HG03066 (cell line): ENCODE data around the gene DIP2B.

ENCODE experiments used
- ATAC-seq: cut with Tn5 transposase; IDR thresholded peaks from one replicate; pipeline ENCODE4 v1.9.1; 2021; ENCODE audit warnings: low read depth; ENCODE audit not compliant: unreplicated experiment

DIP2B gene

DNA sequence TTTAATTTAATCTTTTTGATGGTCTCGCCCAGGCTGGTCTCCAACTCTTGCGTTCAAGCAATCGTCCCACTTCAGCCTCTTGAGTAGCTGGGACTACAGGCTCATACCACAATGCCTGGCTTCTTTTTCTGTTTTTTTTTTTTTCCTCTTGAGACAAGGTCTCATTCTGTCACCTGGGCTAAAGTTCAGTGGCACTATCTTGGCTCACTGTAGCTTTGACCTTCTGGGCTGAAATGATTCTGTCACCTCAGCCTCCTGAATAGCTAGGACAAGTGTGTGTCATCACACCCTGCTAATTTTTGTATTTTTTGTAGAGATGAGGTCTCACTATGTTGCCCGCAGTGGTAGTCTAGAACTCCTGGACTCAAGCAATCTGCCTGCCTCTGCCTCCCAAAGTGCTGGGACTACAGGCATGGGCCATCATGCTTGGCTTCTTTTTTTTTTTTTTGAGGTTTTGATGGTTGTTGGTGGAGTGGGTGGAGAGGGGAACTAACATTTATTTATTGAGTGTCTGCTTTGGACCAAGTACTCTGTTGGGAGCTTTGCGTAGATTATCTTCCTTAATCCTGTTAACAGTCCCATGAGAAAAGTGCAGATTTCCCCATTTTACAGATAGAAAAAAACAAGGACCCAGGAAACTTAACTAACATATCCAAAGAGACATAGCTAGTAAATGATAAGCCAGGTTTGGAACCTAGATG is 102.0 kb downstream of the DIP2B start:
- ATAC-seq, result no peak

DNA sequence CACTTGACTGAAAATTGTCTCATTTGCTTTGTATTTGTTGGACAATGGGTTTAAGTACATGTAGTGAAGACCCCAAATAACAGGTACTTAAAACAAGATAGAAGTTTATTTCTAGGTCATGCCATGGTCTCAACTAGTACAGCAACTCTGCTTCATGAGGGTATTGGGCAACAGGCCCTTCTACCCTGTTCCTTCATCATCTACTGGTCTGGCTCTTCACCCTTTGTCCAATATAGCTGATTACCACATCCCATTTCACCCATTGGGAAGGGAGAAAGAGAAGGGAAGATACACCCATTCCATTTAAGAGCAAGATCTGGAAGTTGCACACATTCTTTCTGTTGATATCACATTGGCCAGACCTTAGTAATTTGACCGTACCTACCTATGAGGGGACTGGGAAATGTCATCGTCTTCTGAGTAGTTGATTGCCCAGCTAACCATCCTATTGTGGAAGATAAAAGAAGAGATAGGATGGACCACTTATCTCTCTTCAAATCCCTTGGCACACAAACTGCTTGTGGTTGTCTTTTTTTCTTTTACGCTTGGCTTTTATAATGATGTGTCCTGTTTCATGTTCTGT is 104.6 kb downstream of the DIP2B start:
- no peak for ATAC-seq

DNA sequence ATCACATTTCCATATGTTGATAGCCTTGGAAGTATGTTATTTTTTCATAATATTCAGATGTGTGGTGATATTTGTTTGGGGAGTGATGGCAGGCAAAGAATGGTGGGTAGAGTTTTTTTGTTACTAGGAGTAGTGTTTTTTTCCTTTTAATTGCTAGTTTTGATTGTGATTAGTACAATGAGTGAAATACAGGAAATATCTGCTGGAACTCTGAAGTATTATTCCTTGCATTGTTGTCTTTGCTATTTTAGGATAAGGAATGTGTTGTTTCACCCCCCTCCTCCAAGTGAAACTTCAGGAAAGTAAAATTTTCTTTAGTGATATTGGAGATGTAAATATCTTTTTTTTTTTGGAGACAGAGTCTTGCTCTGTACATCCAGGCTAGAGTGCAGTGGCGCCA is 105.4 kb downstream of the DIP2B start:
- no peak for ATAC-seq

- no peak for ATAC-seq
These were observed 106.4 kb downstream of the DIP2B start for GRCh38 chr12:50611021-50611744.

GRCh38 chr12:50612882-50613281 is 108.1 kb downstream of the DIP2B start:
- ATAC-seq, result no peak

- ATAC-seq, result no peak
These were observed 108.7 kb downstream of the DIP2B start for GRCh38 chr12:50613463-50613862.

GRCh38 chr12:50614167-50614759 is 109.5 kb downstream of the DIP2B start:
- no peak for ATAC-seq

- no peak for ATAC-seq
These were observed 110.5 kb downstream of the DIP2B start for GRCh38 chr12:50615145-50615906.

DNA sequence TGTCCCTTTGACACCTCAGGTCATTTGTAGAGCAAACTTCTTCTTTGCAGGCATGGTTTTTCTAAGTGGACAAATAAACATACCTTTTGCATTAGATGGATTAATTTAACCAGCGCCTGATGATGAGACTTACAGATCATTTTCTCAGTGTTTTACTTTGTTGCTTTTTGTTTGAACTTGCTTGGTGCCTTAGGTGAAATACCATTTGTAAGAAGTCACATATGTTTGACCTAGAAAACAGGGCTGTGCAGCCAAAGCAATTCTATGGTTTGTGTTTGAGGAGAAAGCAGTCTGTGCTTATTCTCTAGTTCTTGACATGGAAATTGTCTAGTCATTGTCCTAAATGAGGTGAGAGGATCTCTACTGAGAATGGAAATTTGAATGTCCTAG is 111.1 kb downstream of the DIP2B start:
- no peak for ATAC-seq

GRCh38 chr12:50617657-50618056 is 112.9 kb downstream of the DIP2B start:
- ATAC-seq, result no peak

GRCh38 chr12:50618864-50619609 is 114.3 kb downstream of the DIP2B start:
- no peak for ATAC-seq

DNA sequence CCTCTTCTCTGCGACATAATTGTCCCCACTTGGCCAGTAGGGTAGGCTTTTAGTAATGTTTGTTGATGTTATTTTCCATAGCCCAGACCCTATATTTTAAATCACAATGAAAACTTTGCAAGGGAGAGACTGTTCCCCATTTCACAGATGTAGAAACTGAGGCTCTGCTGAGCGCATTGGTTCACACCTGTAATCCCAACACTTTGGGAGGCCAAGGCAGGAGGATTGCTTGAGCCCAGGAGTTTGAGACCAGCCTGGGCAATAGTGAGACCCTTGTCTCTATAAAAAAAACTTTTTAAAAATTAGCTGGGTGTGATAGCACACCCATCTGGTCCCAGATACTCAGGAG is 114.8 kb downstream of the DIP2B start:
- ATAC-seq, result no peak

- no peak for ATAC-seq
These were observed 115.6 kb downstream of the DIP2B start for GRCh38 chr12:50620109-50620977.

GRCh38 chr12:50620978-50621360 is 116.2 kb downstream of the DIP2B start:
- ATAC-seq, result no peak

GRCh38 chr12:50621399-50622300 is 116.9 kb downstream of the DIP2B start:
- ATAC-seq, result no peak

DNA sequence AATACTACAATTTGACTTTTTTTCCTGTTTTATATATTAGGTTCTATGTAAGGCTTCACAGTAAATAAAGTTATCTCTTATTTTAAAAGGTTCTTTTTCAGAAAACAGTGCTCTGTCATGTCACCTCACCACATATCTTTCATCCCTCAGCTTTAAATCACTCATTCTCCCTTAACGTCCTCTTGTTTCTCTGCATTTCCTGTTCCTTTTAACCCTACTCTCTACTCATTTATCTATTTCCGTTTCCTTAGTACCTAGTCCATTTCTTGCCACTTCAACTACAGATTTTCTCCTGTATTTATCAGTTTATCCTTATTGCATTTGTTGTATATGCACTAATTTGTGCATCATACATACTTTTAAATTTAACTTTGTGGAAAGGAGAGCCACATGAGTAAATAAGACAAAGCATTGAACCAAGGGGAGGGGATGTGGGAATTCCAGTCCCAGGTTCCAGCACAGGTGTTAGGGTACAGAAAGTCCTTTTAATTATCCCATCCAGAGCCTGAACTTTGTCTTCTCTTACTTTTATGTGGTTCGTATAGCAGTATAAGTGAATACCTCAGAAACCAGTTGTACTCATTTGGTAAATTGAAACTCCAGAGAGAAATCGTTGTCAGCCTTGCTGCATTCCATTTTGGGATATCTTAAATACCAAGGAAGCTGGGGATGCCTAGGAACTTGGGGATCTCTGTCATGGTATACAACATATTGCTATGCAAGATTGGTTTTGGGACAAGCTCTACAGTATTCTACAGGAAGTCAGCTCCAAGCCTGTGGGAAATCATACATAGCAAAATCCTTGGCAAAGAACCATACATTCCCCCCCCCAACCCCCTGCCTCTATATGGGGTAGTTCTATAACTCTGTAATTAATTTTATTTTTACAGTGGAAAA is 120.5 kb downstream of the DIP2B start:
- ATAC-seq, result no peak

- ATAC-seq, result no peak
These were observed 121.2 kb downstream of the DIP2B start for GRCh38 chr12:50626026-50626425.
